GM19240 (cell line): ENCODE measurements around the gene STIM1.
"Not testable (repeated sequence)": the region's sequence is repeated elsewhere in the genome, so short reads cannot be mapped to it uniquely, and the experiment has no call there.

ENCODE experiments used
- DNase-seq: peaks from one replicate; pipeline ENCODE4 v3.0.0; 2011; ENCODE audit warnings: low spot score; ENCODE audit not compliant: insufficient read length

STIM1 gene

DNA sequence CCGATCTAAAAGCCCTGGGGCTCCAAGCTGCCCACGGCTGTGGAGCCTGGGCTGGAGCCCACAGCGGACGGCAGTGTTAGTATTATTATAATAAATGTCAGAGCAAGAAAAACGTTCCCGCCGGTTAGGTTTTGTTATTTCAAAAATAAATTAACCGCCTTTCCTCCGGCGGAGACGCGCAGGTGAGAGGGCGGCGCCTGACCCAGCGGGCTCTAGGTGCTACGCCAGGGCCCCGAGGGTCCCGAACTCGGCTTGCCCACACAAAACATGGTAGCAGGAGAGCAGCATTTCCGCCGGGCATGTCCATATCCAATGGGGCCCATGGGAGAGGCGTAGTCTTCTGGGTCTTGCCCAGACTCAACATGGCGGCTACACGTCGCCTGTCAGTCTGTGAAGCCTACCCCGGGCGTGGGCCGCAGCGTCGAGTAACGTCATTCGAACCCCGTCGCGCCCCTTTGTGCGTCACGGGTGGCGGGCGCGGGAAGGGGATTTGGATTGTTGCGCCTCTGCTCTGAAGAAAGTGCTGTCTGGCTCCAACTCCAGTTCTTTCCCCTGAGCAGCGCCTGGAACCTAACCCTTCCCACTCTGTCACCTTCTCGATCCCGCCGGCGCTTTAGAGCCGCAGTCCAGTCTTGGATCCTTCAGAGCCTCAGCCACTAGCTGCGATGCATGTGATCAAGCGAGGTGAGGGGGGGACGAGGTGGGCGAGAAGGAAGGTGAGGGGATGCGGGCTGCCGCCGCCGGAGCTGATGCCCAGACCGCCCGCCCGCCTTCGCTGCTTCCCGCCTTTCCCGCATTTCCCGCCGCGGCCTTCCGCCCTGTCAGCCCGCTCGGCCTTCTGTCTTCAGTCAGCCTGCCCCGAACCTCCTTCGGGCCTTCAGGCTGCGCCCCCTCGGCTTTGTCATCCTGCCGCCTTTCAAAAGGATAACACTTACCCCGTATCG lies 239.2 kb downstream of the STIM1 start, which contains the start of gene RRM1:
RRM1 (plus strand) TSS at position 452 of the 944 bp plus-strand sequence; CDS start at position 666, 214 bp downstream.
- DNase-seq, result peak; percentile 71

GRCh38 chr11:4095509-4096230 lies 240.2 kb downstream of the STIM1 start:
- no peak for DNase-seq

DNA sequence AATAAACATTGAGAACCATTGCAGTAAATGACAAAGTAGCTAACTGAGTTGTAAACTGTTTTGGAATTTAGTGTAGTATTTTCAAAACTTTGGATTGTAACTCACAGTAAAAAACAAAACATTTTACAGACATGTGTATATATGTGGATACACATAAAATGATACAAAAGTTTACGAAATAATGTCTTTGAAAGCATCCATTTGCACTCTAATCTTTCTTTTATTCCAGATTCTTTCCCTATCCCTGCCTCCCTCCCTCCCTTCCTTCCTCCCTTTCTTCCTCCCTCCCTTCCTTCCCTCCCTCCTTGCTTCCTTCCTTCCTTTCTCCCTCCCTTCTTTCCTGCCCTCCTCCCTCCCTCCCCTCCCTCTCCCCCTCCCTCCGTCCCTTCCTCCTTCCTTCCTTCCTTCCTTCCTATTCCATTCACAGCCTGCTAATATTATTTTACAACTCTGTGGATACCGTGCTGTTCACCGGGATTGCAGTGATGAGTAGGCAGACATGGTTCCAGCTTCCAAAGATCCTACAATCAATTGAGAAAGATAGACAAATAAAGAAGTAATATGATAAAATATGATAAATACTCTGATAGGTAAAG lies 242.7 kb downstream of the STIM1 start:
- DNase-seq, result no peak

DNA sequence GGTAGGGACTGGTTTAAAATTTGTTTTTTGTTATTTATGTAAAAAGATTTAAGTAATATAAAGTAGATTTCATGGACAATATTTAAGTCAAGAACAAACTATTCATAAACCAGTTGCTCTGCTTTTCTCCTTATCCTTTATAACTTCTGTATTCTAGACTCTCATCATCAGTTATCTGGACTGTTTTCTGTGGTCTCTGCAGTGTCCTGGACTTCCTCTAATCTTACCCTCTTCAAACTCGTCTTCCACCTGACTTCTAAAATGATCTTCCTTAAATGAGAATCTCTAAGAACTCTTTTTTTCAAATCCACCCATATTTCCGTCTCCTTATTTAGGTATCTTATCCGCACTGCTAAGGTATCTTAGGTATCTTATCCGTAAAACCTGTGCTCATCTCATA lies 247.2 kb downstream of the STIM1 start:
- DNase-seq, result no peak

DNA sequence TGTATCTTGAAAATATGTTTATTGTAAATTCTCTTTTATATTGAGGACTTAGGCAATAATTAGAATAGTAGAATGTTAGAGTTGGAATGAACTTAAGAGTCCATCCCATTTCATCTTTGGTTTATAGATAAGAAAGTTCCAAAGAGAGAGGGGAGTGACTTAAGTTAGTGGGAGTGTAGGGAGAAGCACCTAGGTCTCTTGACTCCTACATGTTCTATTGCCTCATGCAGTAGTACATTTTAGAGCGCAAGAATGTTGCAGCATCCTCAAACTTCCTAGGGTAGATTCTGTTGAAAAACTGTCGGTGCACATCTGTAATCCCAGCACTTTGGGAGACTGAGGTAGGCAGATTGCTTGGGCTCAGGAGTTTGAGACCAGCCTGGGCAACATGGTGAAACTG lies 247.8 kb downstream of the STIM1 start:
- DNase-seq, result no peak

GRCh38 chr11:4105916-4106315 lies 250.5 kb downstream of the STIM1 start:
- no peak for DNase-seq

DNA sequence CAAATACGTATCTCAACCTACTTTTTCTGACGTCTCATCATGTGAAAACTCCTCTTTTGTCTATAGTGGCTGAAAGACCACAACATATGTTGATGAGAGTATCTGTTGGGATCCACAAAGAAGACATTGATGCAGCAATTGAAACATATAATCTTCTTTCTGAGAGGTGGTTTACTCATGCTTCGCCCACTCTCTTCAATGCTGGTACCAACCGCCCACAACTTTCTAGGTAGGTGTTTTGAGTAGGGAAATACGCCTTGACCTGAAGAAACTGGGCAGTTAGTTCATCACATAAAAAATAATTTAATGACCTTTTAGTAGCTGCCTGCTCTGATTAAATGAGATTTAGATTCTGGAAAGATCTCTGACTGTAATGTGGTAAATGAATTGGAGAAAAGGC lies 256.4 kb downstream of the STIM1 start:
- DNase-seq, result no peak

- DNase-seq, result no peak
Measured at GRCh38 chr11:4115128-4115527, 259.7 kb downstream of the STIM1 start.

DNA sequence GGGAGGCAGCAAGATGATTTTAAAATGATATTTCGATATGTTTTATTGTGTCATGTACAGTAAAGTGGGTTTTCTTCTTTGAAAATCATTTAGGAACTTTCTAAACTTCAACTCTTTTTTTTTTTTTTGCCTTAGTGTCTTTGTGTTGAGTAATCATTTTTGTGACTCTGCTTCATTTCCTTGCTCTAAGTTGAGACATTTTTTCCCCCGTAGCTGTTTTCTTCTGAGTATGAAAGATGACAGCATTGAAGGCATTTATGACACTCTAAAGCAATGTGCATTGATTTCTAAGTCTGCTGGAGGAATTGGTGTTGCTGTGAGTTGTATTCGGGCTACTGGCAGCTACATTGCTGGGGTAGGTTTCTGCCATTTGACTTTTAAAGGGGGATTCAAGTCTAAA lies 262.6 kb downstream of the STIM1 start:
- no peak for DNase-seq

DNA sequence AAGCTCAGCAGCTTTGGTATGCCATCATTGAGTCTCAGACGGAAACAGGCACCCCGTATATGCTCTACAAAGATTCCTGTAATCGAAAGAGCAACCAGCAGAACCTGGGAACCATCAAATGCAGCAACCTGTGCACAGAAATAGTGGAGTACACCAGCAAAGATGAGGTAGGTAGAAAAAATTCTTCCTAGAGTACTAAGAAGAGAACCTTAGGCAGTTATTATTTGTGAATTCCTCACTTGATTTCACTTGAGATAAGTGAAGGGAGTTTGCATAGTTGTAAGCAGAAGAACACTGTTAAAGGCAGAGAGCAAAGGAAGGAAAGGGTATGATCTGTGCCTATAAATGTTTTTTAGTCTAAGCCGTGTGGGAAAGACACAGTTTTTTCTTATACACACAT lies 267.8 kb downstream of the STIM1 start:
- DNase-seq, result no peak

DNA sequence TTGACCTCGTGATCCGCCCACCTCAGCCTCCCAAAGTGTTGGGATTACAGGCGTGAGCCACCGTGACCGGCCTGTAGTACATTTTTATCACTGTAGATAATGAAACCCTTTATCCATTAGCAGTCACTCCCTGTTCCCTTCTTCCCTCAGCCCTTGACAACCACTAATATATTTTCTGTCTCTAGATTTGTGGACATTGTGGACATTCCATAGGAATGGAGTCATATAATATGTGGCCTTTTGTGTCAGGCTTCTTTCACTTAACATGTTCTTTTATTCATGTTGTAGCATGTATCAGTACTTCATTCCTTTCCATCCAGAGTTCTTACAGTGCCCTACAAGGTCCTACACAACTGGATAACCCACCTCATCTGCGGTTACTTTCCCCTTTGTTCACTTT lies 269.7 kb downstream of the STIM1 start:
- DNase-seq, result no peak

GRCh38 chr11:4127357-4127756 lies 271.9 kb downstream of the STIM1 start:
- DNase-seq, result no peak

DNA sequence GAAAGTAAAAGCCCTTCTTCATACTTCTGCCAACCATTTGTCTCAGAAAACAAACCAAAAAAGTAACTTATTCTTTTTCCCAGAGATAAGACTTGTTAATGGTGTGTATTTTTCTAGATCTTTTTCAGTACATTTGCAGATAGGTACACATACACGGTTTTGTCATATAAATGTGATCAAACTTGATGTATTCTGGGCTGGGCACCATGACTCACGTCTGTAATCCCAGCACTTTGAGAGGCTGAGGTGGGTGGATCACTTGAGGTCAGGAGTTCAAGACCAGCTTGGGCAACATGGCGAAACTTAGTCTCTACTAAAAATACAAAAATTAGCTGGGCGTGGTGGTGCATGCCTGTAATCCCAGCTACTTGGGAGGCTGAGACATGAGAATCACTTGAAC lies 274.8 kb downstream of the STIM1 start:
- DNase-seq, result not testable (repeated sequence)

GRCh38 chr11:4134806-4135205 lies 279.3 kb downstream of the STIM1 start:
- DNase-seq, result no peak

GRCh38 chr11:4138497-4138896 lies 283.0 kb downstream of the STIM1 start:
- DNase-seq, result no peak

- no peak for DNase-seq
Measured at GRCh38 chr11:4140067-4140636, 284.7 kb downstream of the STIM1 start.
